GM12878 (cell line): ENCODE measurements around the gene RFFL. TPM values are rescaled to one million over a fixed set of nuclear protein-coding genes. Genes with fewer than 3 reads are reported as not detected.

Experiments
- ATAC-seq: fragments of 200-7000 bp; cut with Tn5 transposase; 3 replicates; pipeline ENCODE4 v1.9.1; 2020; ENCODE audit warnings: mild to moderate bottlenecking, moderate library complexity
- BruUV-seq: library from RNA; stranded (reverse); fragments of 400-500 nt; replicated peaks from 2 replicates; lab custom pipeline; 2021; lab: Mats Ljungman, UMichigan
- CTCF ChIA-PET: fragments of 300-600 bp; sonication (Branson Sonifier 250); formaldehyde crosslinking; extraction: SDS; loops from one replicate; lab custom pipeline; 2021; ENCODE audit warnings: inconsistent platforms; lab: Yijun Ruan, JAX
- POLR2A ChIA-PET: fragments of 350-600 bp; formaldehyde crosslinking; extraction: SDS; loops from one replicate; lab custom pipeline; 2021; ENCODE audit warnings: inconsistent platforms; lab: Charles Lee
- RAD21 ChIA-PET: fragments of 300-600 bp; sonication (Branson Sonifier 250); formaldehyde crosslinking; loops from one replicate; lab custom pipeline; 2023; ENCODE audit warnings: antibody characterized with exemption; ENCODE audit not compliant: unreplicated experiment; lab: Charles Lee
- SMC1A ChIA-PET: fragments of 300-600 bp; sonication (Branson Sonifier 250); formaldehyde crosslinking; loops from one replicate; lab custom pipeline; 2023; ENCODE audit not compliant: unreplicated experiment, uncharacterized antibody; lab: Charles Lee
- DNase-seq: peaks from one replicate; pipeline ENCODE4 v3.0.0-alpha.2; 2011; ENCODE audit warnings: low read depth, low spot score
- FAIRE-seq: peaks from 3 replicates; lab custom pipeline; 2011; peaks lifted over from hg19 to GRCh38; lab: Jason Lieb, UNC
- H2AFZ ChIP-seq: 2 replicates; pipeline ENCODE4 v1.6.0; 2011; ENCODE audit warnings: low read depth, low read length, control low read depth; ENCODE audit not compliant: control insufficient read depth
- H3K27ac ChIP-seq: 2 replicates; pipeline ENCODE4 v1.5.1; 2011; ENCODE audit warnings: control low read depth; ENCODE audit not compliant: control insufficient read depth, insufficient read depth
- H3K27me3 ChIP-seq, 2 experiments: replicated peaks in 1 of 2; 2 replicates each; pipeline versions ENCODE4 v1.6.0 to v1.6.1; 2011; ENCODE audit warnings: low read length in 1 of 2; ENCODE audit not compliant: control insufficient read depth in 2 of 2, insufficient read depth in 2 of 2
- H3K36me3 ChIP-seq, 2 experiments: 2 replicates each; pipeline ENCODE4 v1.5.1; 2011; ENCODE audit warnings: low read length in 1 of 2; ENCODE audit not compliant: control insufficient read depth in 2 of 2, insufficient read depth in 2 of 2
- H3K4me1 ChIP-seq: 2 replicates; pipeline ENCODE4 v1.6.1; 2011; ENCODE audit warnings: mild to moderate bottlenecking, low read length, moderate library complexity, mixed read lengths; ENCODE audit not compliant: control insufficient read depth, insufficient read depth
- H3K4me2 ChIP-seq: 2 replicates; pipeline ENCODE4 v1.6.0; 2011; ENCODE audit warnings: control low read depth; ENCODE audit not compliant: control insufficient read depth, insufficient read depth
- H3K4me3 ChIP-seq: fragments of 200-600 bp; sonication (generic); 2 replicates; pipeline ENCODE4 v1.5.1; 2016
- H3K79me2 ChIP-seq: 2 replicates; pipeline ENCODE4 v1.6.0; 2011; ENCODE audit warnings: low read length; ENCODE audit not compliant: control insufficient read depth, insufficient read depth
- H3K9ac ChIP-seq: 2 replicates; pipeline ENCODE4 v1.8.0; 2011; ENCODE audit warnings: low read length, control low read depth, mixed read lengths; ENCODE audit not compliant: control insufficient read depth, insufficient read depth
- H3K9me3 ChIP-seq: replicated peaks from 3 replicates; pipeline ENCODE4 v1.5.1; 2011; ENCODE audit warnings: mild to moderate bottlenecking, low read length; ENCODE audit not compliant: control insufficient read depth, insufficient read depth
- H4K20me1 ChIP-seq: 2 replicates; pipeline ENCODE4 v1.6.0; 2011; ENCODE audit not compliant: control insufficient read depth, insufficient read depth
- BHLHE40 ChIP-seq, 2 experiments: fragments of 450-650 bp in 1 of 2; IDR thresholded peaks; 2 replicates each; pipeline ENCODE4 v1.6.1; 2011 to 2017; ENCODE audit warnings: low read depth in 2 of 2, borderline replicate concordance in 1 of 2, improper control_type of control experiment in 1 of 2, low read length in 1 of 2, mild to moderate bottlenecking in 1 of 2
- CHD2 ChIP-seq: IDR thresholded peaks from 2 replicates; pipeline ENCODE4 v1.6.1; 2011; ENCODE audit warnings: low read depth, low read length, improper control_type of control experiment, borderline replicate concordance
- DPF2 ChIP-seq: fragments of 450-650 bp; IDR thresholded peaks from 2 replicates; pipeline ENCODE4 v1.6.1; 2017; ENCODE audit warnings: mild to moderate bottlenecking
- FOXM1 ChIP-seq: IDR thresholded peaks from 2 replicates; pipeline ENCODE4 v1.6.1; 2012; ENCODE audit warnings: low read depth, mild to moderate bottlenecking, inconsistent platforms, low read length, moderate library complexity
- HDGF ChIP-seq: fragments of 450-650 bp; IDR thresholded peaks from 2 replicates; pipeline ENCODE4 v1.6.1; 2016; ENCODE audit warnings: antibody characterized with exemption
- HSF1 ChIP-seq: fragments of 150-350 bp; IDR thresholded peaks from 2 replicates; pipeline ENCODE4 v1.6.1; 2014; ENCODE audit warnings: mild to moderate bottlenecking, low read depth, low read length
- LARP7 ChIP-seq: fragments of 450-650 bp; IDR thresholded peaks from 2 replicates; pipeline ENCODE4 v1.6.1; 2017; ENCODE audit warnings: mild to moderate bottlenecking
- MAX ChIP-seq: IDR thresholded peaks from 2 replicates; pipeline ENCODE4 v1.6.1; 2012; ENCODE audit warnings: low read depth, low read length, improper control_type of control experiment
- MEF2A ChIP-seq: IDR thresholded peaks from 2 replicates; pipeline ENCODE4 v1.6.1; 2011; ENCODE audit warnings: low read depth, mild to moderate bottlenecking, low read length, moderate library complexity; ENCODE audit not compliant: insufficient read depth
- MLLT1 ChIP-seq: fragments of 450-650 bp; IDR thresholded peaks from 2 replicates; pipeline ENCODE4 v1.6.1; 2016; ENCODE audit warnings: mild to moderate bottlenecking
- MYB ChIP-seq: fragments of 150-350 bp; IDR thresholded peaks from 2 replicates; pipeline ENCODE4 v1.6.1; 2014; ENCODE audit warnings: mild to moderate bottlenecking, low read depth, low read length, borderline replicate concordance
- PAX5 ChIP-seq: IDR thresholded peaks from 2 replicates; pipeline ENCODE4 v1.6.1; 2011; ENCODE audit warnings: low read depth, low read length, borderline replicate concordance
- POLR2AphosphoS2 ChIP-seq: IDR thresholded peaks from 2 replicates; pipeline ENCODE4 v1.6.1; 2011; ENCODE audit warnings: low read depth, mild to moderate bottlenecking, low read length, improper control_type of control experiment, moderate library complexity
- POLR2AphosphoS5 ChIP-seq: IDR thresholded peaks from 2 replicates; pipeline ENCODE4 v1.6.1; 2011; ENCODE audit warnings: mild to moderate bottlenecking, low read length, inconsistent platforms
- POU2F2 ChIP-seq: IDR thresholded peaks from 3 replicates; pipeline ENCODE4 v1.6.1; 2011; ENCODE audit warnings: low read depth, mild to moderate bottlenecking, low read length, borderline replicate concordance
- RAD21 ChIP-seq: IDR thresholded peaks from 2 replicates; pipeline ENCODE4 v1.6.1; 2011; ENCODE audit warnings: mild to moderate bottlenecking, low read depth, low read length, moderate library complexity; ENCODE audit not compliant: insufficient read depth
- RUNX3 ChIP-seq: IDR thresholded peaks from 2 replicates; pipeline ENCODE4 v1.6.1; 2012; ENCODE audit warnings: low read length, inconsistent platforms
- SMARCA5 ChIP-seq: fragments of 450-650 bp; IDR thresholded peaks from 2 replicates; pipeline ENCODE4 v1.6.1; 2017; ENCODE audit warnings: mild to moderate bottlenecking
- SMC3 ChIP-seq: IDR thresholded peaks from 2 replicates; pipeline ENCODE4 v1.6.1; 2011; ENCODE audit warnings: low read length, improper control_type of control experiment, borderline replicate concordance
- TBL1XR1 ChIP-seq: IDR thresholded peaks from 2 replicates; pipeline ENCODE4 v1.6.1; 2012; ENCODE audit warnings: low read depth, low read length, improper control_type of control experiment
- YY1 ChIP-seq: IDR thresholded peaks from 2 replicates; pipeline ENCODE4 v1.6.1; 2011; ENCODE audit warnings: low read depth, mild to moderate bottlenecking, low read length
- ZNF217 ChIP-seq: fragments of 450-650 bp; IDR thresholded peaks from 2 replicates; pipeline ENCODE4 v1.6.1; 2017; ENCODE audit warnings: antibody characterized with exemption, mild to moderate bottlenecking
- WGBS: methylation state at CpG from one replicate; pipeline ENCODE4 v1.1.6; 2016; ENCODE audit warnings: low lambda C conversion rate; ENCODE audit not compliant: insufficient replicate concordance, insufficient coverage; ENCODE audit errors: missing lambda C conversion rate; 5-methylcytosine and 5-hydroxymethylcytosine counted together
- in situ Hi-C: fragments of 300-500 bp; cut with MboI; formaldehyde crosslinking; loops from 9 replicates; pipeline ENCODE4 v1.14.3; 2018; ENCODE audit warnings: mixed read lengths
- intact Hi-C: fragments of 100-400 bp; cut with micrococcal nuclease; formaldehyde crosslinking; loops from one replicate; pipeline ENCODE4 v1.14.2; 2022; ENCODE audit not compliant: unreplicated experiment
- polyA plus RNA-seq, 11 experiments: library from polyadenylated mRNA; depleted of rRNA in 4 of 11; unstranded in 6 of 11; stranded (reverse) in 5 of 11; fragments of >200 nt; fragmentation: Nextera tagmentation in 4 of 11; fragmentation: Illumina TruSeq in 1 of 11; extraction: Ambion mirVana in 4 of 11; extraction: Trizol in 1 of 11; gene quantifications; 1 replicate in 1 of 11; 2 replicates in 10 of 11; pipeline versions ENCODE4 v1.2.1 to v1.2.3, GENCODE V29; 2011 to 2016; ENCODE audit warnings: inconsistent platforms in 2 of 11, missing spikeins in 2 of 11, low read depth in 1 of 11
- total RNA-seq, 4 experiments: library from RNA; depleted of rRNA in 3 of 4; stranded (reverse); fragments of >200 nt in 3 of 4; fragmentation: Illumina TruSeq in 1 of 4; extraction: Trizol in 1 of 4; gene quantifications; 2 replicates each; pipeline versions ENCODE4 v1.2.1 to v1.2.3, GENCODE V29; 2013 to 2021

The RFFL gene
- total and polyA plus RNA-seq, 10 of the 15 experiments (the other 5 are each of a cell fraction or from before 2014, with no cell fraction given) = 4.7 to 56.1 (median 26.9) TPM

- H3K36me3 ChIP-seq = peaks cover 17 to 25% of the 10 kb centered on the region in 2 experiments; a peak in 3 of 4 replicates
- H3K4me3 ChIP-seq = no peak overlapping the region
- H3K4me2 ChIP-seq = no peak overlapping the region
- H3K27ac ChIP-seq = no peak overlapping the region
- peak; percentile 97 for ATAC-seq
- no peak overlapping the region for H2AFZ ChIP-seq
- in situ Hi-C loops = loop anchor here (5.0 kb wide), 2 partner anchors 94 to 119 kb away; partner anchors contain the start of gene RAD51D
- CTCF ChIA-PET = interaction anchor here (0.7 to 9.8 kb wide), 12 partner anchors 17 to 120 kb away, joined by 3 to 149 read pairs (median 3); partner anchors contain the start of genes CCT6B, FNDC8, RAD51D and RFFL
- DNase-seq = peak; percentile 40
- no peaks in the 10 kb centered on the region for H4K20me1 ChIP-seq
- BruUV-seq = no TSS peak
- no peaks in the 10 kb centered on the region for H3K27me3 ChIP-seq
- no peaks in the 10 kb centered on the region for H3K9me3 ChIP-seq
- no peak overlapping the region for H3K9ac ChIP-seq
- peak; percentile 84 for FAIRE-seq
- H3K79me2 ChIP-seq = no peaks in the 10 kb centered on the region
- RAD21 ChIA-PET = interaction anchor here (1.0 to 5.5 kb wide), 4 partner anchors 11 to 120 kb away, joined by 3 to 32 read pairs (median 4); partner anchors contain the start of genes RAD51D and RFFL
- H3K4me1 ChIP-seq = no peaks in the 10 kb centered on the region; the same call in 1 of the 2 replicates
- POLR2A ChIA-PET = interaction anchor here (1.3 kb wide), 1 partner anchor 121 kb away, joined by 3 read pairs; no protein-coding TSS in a partner anchor
- intact Hi-C loops = loop anchor here (1.0 kb wide), 3 partner anchors 65 to 120 kb away; partner anchors contain the start of gene RFFL
- WGBS = 15% methylated on average over 5 of the region's 5 CpGs
- SMC1A ChIA-PET = interaction anchor here (0.8 to 7.2 kb wide), 7 partner anchors 10 to 119 kb away, joined by 3 to 101 read pairs (median 8); partner anchors contain the start of genes LIG3, RAD51D and RFFL
- no peak for TF ChIP-seq MYB
- 0 out of 2 replicates have a peak, but pooled peaks have one; percentile 33 for TF ChIP-seq POLR2AphosphoS5
- TF ChIP-seq POU2F2 = 0 out of 3 replicates have a peak, but pooled peaks have one; percentile 23
- 0 out of 2 replicates have a peak, but pooled peaks have one; percentile 18 for TF ChIP-seq CHD2
- 0 out of 2 replicates have a peak, but pooled peaks have one; percentile 41 for TF ChIP-seq PAX5
- peak; percentile 55 for TF ChIP-seq RUNX3
- 0 out of 2 replicates have a peak, but pooled peaks have one; percentile 32 for TF ChIP-seq TBL1XR1
- peak; percentile 58; the same call in 1 of the 2 replicates for TF ChIP-seq LARP7
- peak; percentile 99 for TF ChIP-seq SMC3
- 0 out of 2 replicates have a peak, but pooled peaks have one; percentile 15 for TF ChIP-seq MEF2A
- TF ChIP-seq BHLHE40 (IDR thresholded peaks at IDR 0.05; ENCODE audit: borderline replicate concordance in 1 of 2, low read depth in 2 of 2, low read length in 1 of 2) = 0 out of 4 replicates have a peak, but pooled peaks of 1 of the 2 experiments have one; percentile 23
- TF ChIP-seq ZNF217 = no peak
- peak; percentile 23; the same call in 1 of the 2 replicates for TF ChIP-seq MAX
- peak; percentile 62; the same call in 1 of the 2 replicates for TF ChIP-seq YY1
- TF ChIP-seq FOXM1 = no peak
- TF ChIP-seq HDGF = peak; percentile 79; the same call in 1 of the 2 replicates
- TF ChIP-seq POLR2AphosphoS2 = no peak
- TF ChIP-seq MLLT1 = 0 out of 2 replicates have a peak, but pooled peaks have one; percentile 24
- TF ChIP-seq RAD21 = peak; percentile 99
- TF ChIP-seq SMARCA5 = peak; percentile 73
- no peak for TF ChIP-seq HSF1
- no peak for TF ChIP-seq DPF2
Measured at GRCh38 chr17:34998205-34998604, 65.3 kb downstream of the RFFL start.
